Transverse colon (tissue), 4 donors: ENCODE data around the gene CASP9. TPM values are rescaled to one million over a fixed set of nuclear protein-coding genes. Genes with fewer than 3 reads are reported as not detected.

Experiments
- DNase-seq: peaks from one replicate; pipeline ENCODE4 v3.0.0-alpha.2; 2019
- H3K27ac ChIP-seq, 4 donors: fragments of 200-600 bp; sonication (generic); 2 replicates each; pipeline ENCODE4 v1.5.1; 2016 to 2018; ENCODE audit warnings: inconsistent platforms in 4 of 4
- H3K27me3 ChIP-seq: fragments of 200-600 bp; sonication (generic); 2 replicates; pipeline ENCODE4 v1.5.1; 2017; ENCODE audit warnings: inconsistent platforms
- H3K36me3 ChIP-seq, 4 donors: fragments of 200-600 bp; sonication (generic); 2 replicates each; pipeline ENCODE4 v1.5.1; 2017 to 2019; ENCODE audit warnings: inconsistent platforms in 4 of 4
- H3K4me1 ChIP-seq, 4 donors: fragments of 200-600 bp; sonication (generic); 2 replicates each; pipeline ENCODE4 v1.5.1; 2017 to 2020; ENCODE audit warnings: inconsistent platforms in 4 of 4
- H3K4me3 ChIP-seq, 4 donors: fragments of 200-600 bp; sonication (generic); 1 replicate in 1 of 4; 2 replicates in 3 of 4; pipeline versions ENCODE4 v1.5.1 to v1.6.1; 2017 to 2019; ENCODE audit warnings: inconsistent platforms in 4 of 4
- H3K9me3 ChIP-seq, 2 donors: fragments of 200-600 bp; sonication (generic); 2 replicates each; pipeline ENCODE4 v1.5.1; 2017 to 2019; ENCODE audit warnings: inconsistent platforms in 2 of 2
- CTCF ChIP-seq, 5 experiments: fragments of 200-600 bp in 3 of 5; fragments of 450-650 bp in 2 of 5; sonication (generic) in 3 of 5; IDR thresholded peaks; 1 replicate in 2 of 5; 2 replicates in 3 of 5; pipeline ENCODE4 v1.5.1; 2016 to 2017; ENCODE audit warnings: antibody characterized with exemption in 5 of 5, inconsistent platforms in 3 of 5, mild to moderate bottlenecking in 2 of 5, moderate library complexity in 1 of 5
- EP300 ChIP-seq: sonication (generic); formaldehyde crosslinking; IDR thresholded peaks from one replicate; pipeline ENCODE4 v1.6.1; 2017; ENCODE audit warnings: antibody characterized with exemption, low read depth
- POLR2A ChIP-seq: fragments of 450-650 bp; IDR thresholded peaks from one replicate; pipeline ENCODE4 v1.6.1; 2016; ENCODE audit warnings: antibody characterized with exemption, mild to moderate bottlenecking, moderate library complexity
- POLR2AphosphoS5 ChIP-seq, 3 donors: sonication (generic); formaldehyde crosslinking; IDR thresholded peaks; one replicate each; pipeline ENCODE4 v1.6.1; 2016; ENCODE audit warnings: antibody characterized with exemption in 3 of 3
- WGBS, 2 donors: methylation state at CpG; one replicate each; pipeline ENCODE4 v1.1.5; 2018; ENCODE audit warnings: low coverage in 1 of 2; 5-methylcytosine and 5-hydroxymethylcytosine counted together
- in situ Hi-C, 4 donors: fragments of 200-750 bp; cut with MboI; loops; one replicate each; pipeline versions ENCODE4 v1.15.0 to v1.15.1; 2017; ENCODE audit warnings: low sequenced_read_pairs in 3 of 4, low pct_ligation_motif_present in 1 of 4, low pct_unique_long_range_greater_than_20kb in 1 of 4
- intact Hi-C: fragments of 100-400 bp; cut with DNase I; formaldehyde crosslinking; loops from one replicate; pipeline ENCODE4 v1.15.1; 2023; ENCODE audit warnings: low total_unique reads
- total RNA-seq, 4 donors: library from RNA; depleted of rRNA; stranded (reverse); fragments of >200 nt; gene quantifications; one replicate each; pipeline ENCODE4 v1.1.0, GENCODE V29; 2016

Gene CASP9
- total RNA-seq, 4 donors from 2014 or later: 19.1 to 151 (median 25.2) TPM

GRCh38 chr1:15448877-15449462, 75.0 kb downstream of the CASP9 start:
- H3K36me3 ChIP-seq: no peaks in the 10 kb centered on the region
- no peaks in the 10 kb centered on the region for H3K9me3 ChIP-seq
- H3K4me3 ChIP-seq: no peak overlapping the region
- in situ Hi-C loops (loop anchor here in 3 of 4 donors (25.0 kb wide), 1 partner anchor 312 kb away; no protein-coding TSS in a partner anchor), intact Hi-C loops (no loop called here)
- WGBS, 2 donors: 86 to 94% methylated on average over 1 to 3 of the region's 3 CpGs
- peaks cover 4% of the 10 kb centered on the region for H3K27me3 ChIP-seq
- no peak overlapping the region for H3K27ac ChIP-seq
- TF ChIP-seq CTCF (IDR thresholded peaks at IDR 0.05): no peak
- TF ChIP-seq EP300: no peak
- no peak for TF ChIP-seq POLR2A
- TF ChIP-seq POLR2AphosphoS5 (IDR thresholded peaks at IDR 0.05): no peak
- DNase-seq: no peak
- no peaks in the 10 kb centered on the region for H3K4me1 ChIP-seq

DNA sequence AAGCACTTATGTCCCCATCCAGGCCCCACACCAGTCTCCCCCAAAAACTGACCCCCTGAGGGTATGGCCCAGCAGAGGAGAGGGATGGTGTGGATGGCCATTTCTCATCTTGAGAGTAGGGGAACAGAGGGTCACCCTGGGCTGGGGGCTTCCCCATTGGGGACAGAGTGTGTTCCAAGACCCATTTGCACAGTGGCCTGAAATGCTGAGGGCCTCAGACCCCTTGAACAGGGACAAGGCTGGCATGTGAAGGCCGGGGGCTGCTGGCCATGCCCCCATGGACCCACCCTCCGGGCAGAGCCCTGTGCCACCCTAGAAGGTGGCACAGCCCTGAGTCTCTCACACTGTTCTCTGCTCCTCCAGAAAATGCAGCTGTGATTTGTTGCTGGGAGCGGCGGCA, 77.8 kb downstream of the CASP9 start:
- intact Hi-C loops: no loop called here
- H3K27ac ChIP-seq: no peak overlapping the region
- 59% methylated on average over 4 of the region's 4 CpGs; no CpG with 5 or more reads in 1 of the 2 donors for WGBS, 2 donors
- in situ Hi-C loops: loop anchor here in 3 of 4 donors (25.0 kb wide), 1 partner anchor 309 kb away; no protein-coding TSS in a partner anchor
- peaks cover 4% of the 10 kb centered on the region for H3K27me3 ChIP-seq
- H3K4me1 ChIP-seq: no peaks in the 10 kb centered on the region
- no peak for TF ChIP-seq EP300
- TF ChIP-seq POLR2A: no peak
- no peak for TF ChIP-seq CTCF (IDR thresholded peaks at IDR 0.05)
- no peak for TF ChIP-seq POLR2AphosphoS5 (IDR thresholded peaks at IDR 0.05)
- DNase-seq: no peak
- no peaks in the 10 kb centered on the region for H3K36me3 ChIP-seq
- no peaks in the 10 kb centered on the region for H3K9me3 ChIP-seq
- H3K4me3 ChIP-seq: no peak overlapping the region

DNA sequence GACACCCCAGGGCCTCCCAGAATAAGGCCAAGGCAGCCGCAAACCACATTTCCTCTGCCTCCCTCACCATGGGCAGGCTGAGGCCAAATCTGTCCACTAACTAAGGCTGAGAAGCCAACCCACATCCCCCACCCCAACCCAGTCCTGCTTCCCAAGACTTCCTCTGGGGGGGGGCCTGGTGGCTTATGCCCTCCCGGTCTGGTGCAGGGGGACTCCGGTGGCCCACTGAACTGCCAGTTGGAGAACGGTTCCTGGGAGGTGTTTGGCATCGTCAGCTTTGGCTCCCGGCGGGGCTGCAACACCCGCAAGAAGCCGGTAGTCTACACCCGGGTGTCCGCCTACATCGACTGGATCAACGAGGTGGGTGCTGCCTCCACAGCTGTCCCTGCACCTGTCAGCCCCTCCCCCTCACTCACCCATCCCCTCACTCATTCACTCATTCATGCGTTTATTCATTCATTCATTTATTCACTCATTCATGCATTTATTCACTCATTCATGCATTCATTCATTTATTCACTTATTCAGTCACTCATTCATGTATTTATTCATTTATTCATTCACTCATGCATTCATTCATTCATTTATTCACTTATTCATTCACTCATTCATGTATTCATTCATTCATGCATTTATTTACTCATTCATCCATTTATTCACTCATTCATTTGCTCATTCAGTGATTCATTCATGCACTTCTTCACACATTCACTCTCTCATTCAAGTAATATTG, 78.5 kb downstream of the CASP9 start:
- no peaks in the 10 kb centered on the region for H3K36me3 ChIP-seq
- no peak overlapping the region for H3K4me3 ChIP-seq
- no peak overlapping the region for H3K27ac ChIP-seq
- no peak for DNase-seq
- in situ Hi-C loops (loop anchor here in 3 of 4 donors (25.0 kb wide), 1 partner anchor 308 kb away; no protein-coding TSS in a partner anchor), intact Hi-C loops (no loop called here)
- H3K9me3 ChIP-seq: no peaks in the 10 kb centered on the region
- WGBS, 2 donors: 60 to 84% methylated on average over 2 to 14 of the region's 14 CpGs
- peaks cover 4% of the 10 kb centered on the region for H3K27me3 ChIP-seq
- TF ChIP-seq EP300 (no peak), POLR2A (no peak), CTCF (IDR thresholded peaks at IDR 0.05) (no peak), POLR2AphosphoS5 (IDR thresholded peaks at IDR 0.05) (no peak)
- no peaks in the 10 kb centered on the region for H3K4me1 ChIP-seq

- Histone ChIP-seq H3K36me3 (no peaks in the 10 kb centered on the region), H3K4me1 (no peaks in the 10 kb centered on the region), H3K9me3 (no peaks in the 10 kb centered on the region), H3K27me3 (peaks cover 4% of the 10 kb centered on the region), H3K4me3 (no peak overlapping the region), H3K27ac (no peak overlapping the region)
- in situ Hi-C loops: loop anchor here in 3 of 4 donors (25.0 kb wide), 1 partner anchor 307 kb away; no protein-coding TSS in a partner anchor
- intact Hi-C loops: no loop called here
- DNase-seq: no peak
- WGBS, 2 donors: 85 to 92% methylated on average over 2 to 17 of the region's 17 CpGs
- TF ChIP-seq CTCF (IDR thresholded peaks at IDR 0.05) (no peak), POLR2AphosphoS5 (IDR thresholded peaks at IDR 0.05) (no peak), POLR2A (no peak), EP300 (no peak)
Observed at GRCh38 chr1:15444468-15445389, 79.3 kb downstream of the CASP9 start.
